HG02885 (cell line): ENCODE measurements around the gene SLC6A11.

Source experiments
- ATAC-seq: cut with Tn5 transposase; IDR thresholded peaks from one replicate; pipeline ENCODE4 v1.9.1; 2021; ENCODE audit warnings: mild to moderate bottlenecking; ENCODE audit not compliant: unreplicated experiment, poor library complexity

Gene SLC6A11

DNA sequence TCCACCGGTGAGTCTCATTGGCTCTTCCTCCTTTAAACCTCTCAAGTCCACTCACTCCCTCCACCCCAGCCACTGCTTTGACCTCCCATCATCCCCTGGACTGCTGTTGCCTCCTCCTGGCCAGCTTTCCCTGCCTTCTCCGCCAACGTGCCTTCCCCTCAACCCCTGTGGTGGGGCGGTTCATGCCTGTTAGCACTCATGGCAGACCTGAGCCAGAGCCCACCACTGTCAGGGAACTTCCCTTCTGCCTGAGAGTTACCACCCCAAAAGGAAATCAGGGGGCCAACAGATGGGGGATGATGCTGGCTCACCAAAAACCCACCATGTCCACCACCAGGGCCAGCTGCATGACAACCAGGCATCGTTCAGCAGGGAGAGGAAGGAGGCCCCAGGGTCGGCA, 132.3 kb downstream of the SLC6A11 start:
- ATAC-seq = no peak

DNA sequence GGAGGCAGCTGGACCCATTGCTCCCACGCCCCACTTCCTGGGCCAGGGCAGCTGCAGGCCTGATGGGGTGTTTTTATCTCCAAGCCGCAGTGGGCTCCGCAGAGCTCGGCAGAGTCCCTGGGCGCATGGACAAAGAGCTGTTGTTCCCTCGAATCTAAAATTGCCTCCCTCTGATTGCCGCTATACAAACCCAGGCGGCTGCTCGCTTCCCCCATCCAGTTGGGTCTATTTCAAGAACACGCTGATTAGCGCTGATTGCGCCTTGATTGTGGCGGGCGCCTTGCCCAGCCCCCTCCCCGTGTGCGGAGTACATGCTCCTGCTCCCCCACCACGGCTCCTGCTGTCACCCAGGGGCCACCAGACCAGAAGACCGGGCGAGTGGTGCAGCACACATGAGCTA, 133.2 kb downstream of the SLC6A11 start:
- no peak for ATAC-seq

GRCh38 chr3:10950476-10951294, 134.7 kb downstream of the SLC6A11 start:
- no peak for ATAC-seq

- ATAC-seq = no peak
Observed at GRCh38 chr3:10951295-10951926, 135.4 kb downstream of the SLC6A11 start.

DNA sequence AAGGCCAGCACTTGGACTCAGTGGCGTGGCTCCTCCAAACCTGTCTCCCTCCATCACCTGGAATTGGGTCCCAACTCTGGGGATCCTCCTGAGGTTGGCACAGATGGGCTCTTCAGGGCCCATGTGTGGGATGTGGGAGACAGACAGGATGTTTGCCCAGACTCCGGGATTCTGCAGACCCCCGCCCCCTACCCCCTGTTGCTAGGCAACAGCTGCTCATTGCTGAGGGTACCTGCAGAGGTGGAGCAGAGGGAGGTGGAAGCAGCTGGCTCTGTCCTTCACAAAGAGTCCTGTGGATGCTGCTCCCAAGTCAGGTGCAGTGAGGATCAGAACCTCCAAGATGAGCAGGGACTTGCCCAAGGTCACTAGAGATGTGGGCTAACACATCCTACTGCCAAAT, 136.5 kb downstream of the SLC6A11 start:
- ATAC-seq = no peak

DNA sequence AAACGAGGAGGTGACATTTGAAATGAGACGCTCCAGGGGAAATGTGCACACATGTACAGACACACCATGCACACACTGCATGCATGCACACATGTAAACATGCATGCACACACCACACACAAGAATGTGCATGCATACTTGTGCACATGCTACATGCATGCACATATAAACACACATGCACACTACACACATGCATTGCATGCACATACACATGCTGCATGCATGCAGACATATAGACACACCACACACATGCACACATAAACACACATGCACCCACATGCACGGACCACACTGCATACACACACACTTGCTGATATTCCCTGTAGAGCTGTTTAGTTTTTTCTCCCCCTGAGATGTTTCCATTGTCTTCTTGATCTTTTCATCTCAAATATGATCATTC, 138.7 kb downstream of the SLC6A11 start:
- no peak for ATAC-seq

GRCh38 chr3:10955711-10956453, 139.9 kb downstream of the SLC6A11 start:
- ATAC-seq = no peak

DNA sequence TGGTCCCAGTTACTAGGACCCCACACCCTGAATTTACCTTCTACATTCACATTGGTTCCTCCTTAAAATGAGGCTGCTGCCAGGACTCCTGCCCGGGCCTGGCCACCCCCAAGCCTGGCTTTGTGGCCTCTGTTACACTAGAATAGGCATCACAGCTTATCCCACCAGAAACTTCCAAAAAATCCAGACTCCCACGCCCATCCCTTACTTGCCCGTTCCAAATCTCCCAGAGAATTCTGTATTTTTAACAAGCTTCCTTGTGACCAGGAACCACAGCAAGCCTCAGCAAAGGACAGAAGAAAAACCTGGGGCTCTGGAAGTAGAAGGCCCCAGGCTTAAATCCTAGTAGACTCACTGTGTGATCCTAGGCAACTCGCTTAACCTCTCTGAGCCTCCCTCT, 140.5 kb downstream of the SLC6A11 start:
- no peak for ATAC-seq

DNA sequence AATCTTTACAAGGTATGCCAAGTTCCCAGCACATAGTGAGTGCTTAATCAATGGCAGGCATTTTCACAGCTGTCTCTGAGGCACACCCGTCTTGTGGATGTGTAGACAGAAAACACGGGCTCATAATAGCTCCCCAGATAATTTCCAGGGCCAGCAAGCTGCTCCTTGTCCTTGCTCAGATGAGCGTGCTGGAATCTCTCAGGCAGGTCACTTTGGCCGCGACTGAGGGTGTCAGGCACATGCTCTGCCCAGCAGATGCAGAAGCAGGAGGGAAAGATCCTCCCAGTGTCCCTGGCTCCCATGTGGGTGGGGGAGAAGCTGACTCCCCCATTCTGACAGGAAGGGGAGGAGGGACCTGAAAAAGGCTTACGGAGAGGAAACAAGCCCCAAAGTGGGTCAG, 141.0 kb downstream of the SLC6A11 start:
- ATAC-seq = no peak

DNA sequence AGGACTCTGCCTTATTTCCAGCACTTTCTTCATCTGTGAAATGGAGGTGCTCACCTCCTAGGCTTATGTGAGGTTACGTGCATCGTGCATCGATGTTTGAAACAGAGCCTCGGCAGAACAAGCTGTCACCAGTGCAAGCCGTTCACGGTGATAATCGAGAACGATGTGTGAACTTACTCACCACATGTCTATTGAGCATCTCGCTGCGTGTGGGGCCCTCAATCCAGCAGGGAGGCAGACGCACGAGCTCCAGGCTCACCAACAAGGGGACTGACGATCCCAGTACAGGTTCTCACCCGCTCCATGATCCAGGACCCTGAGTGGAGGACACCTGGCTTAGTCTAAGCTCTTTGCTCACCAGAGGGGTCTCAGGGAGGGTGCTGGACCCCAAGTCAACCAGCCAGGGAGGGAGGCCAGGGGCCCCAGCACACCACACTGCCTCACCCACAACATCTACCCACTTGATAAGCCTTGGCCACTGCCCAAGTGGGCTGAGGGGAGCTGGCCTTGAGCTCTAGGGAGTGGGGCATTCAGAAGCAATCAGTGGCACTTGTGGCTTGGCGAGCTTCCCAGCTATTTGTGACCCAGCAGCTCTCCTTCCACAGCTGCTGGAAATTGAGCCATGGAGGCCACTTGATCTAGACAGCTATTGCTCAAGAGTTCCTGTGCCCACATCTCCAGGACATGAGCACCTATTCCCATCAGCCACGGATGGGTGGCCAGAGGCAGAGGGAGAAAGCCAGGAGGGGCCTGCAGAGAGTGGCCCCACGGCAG, 142.1 kb downstream of the SLC6A11 start:
- no peak for ATAC-seq

GRCh38 chr3:10960255-10960654, 144.2 kb downstream of the SLC6A11 start:
- ATAC-seq = no peak

DNA sequence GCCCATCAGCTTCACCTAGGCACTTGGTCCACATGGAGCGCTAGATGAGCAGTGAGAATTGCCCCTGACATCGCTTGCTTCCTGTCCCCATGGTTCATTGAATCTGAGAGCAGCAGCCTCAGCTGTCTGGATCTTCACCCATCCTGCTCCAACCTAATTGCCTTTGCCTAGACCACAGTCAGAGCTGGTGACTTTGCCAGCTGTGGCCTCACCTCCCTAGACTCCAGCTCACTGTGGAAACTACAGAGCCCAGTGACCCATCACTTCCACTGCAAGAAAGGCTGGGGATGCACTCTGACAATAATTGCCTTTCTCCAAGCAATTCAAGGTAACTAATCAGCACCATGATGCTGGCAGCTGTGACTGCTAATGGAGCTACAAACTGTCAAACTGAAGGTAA, 145.9 kb downstream of the SLC6A11 start:
- ATAC-seq = no peak

GRCh38 chr3:10962481-10963036, 146.5 kb downstream of the SLC6A11 start:
- ATAC-seq = no peak

GRCh38 chr3:10964537-10965167, 148.6 kb downstream of the SLC6A11 start:
- ATAC-seq = no peak

DNA sequence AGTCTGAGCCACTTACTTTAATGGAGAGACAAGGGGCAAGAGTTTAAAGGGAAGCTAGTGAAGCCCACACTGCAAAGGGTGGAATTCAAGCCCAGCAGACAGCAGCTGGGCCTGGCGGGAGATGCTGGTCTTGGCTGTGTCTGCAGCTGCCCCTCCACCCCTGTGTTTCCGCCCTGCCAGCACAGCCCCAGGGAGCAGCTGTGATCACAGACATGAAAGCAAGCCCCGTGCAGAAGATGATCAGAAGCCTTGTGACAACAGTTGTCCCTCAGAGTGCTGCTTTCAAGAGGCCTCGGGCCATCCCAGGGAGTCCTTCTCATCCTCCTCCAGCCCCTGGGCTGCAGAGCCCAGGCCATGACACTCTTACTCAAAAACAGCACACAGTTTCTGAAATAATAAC, 152.4 kb downstream of the SLC6A11 start:
- ATAC-seq = no peak

DNA sequence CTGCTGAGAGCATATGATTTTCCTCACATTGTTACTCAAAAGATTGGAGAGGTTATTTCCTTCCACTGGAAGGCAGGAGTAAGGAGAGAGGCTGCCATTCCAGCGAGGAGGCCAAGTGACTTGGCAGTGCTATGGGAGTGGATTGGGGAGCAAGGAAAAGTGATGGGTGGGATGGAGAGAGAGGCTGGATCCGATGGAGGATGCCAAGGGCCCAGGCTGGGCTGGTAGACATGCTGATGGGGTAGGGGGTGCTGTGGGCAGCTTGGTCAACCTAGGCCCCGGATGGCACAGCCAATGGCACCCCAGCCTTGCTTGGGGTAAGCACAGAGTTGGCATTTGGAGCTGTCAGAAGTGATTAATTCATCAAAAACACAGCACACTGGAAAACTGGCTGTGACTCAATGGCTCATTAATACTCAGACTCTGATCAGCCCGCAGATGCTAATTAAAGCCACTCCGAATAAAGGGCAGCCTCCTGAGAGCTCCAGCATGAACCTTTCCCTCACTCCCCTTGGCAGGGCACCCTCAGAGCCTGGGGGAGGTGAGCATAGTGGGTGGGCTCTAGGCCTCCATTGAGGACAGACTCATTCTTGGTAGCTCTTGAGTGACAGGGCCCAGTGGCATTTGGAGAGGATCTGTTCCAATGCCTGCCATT, 154.4 kb downstream of the SLC6A11 start:
- ATAC-seq = no peak

DNA sequence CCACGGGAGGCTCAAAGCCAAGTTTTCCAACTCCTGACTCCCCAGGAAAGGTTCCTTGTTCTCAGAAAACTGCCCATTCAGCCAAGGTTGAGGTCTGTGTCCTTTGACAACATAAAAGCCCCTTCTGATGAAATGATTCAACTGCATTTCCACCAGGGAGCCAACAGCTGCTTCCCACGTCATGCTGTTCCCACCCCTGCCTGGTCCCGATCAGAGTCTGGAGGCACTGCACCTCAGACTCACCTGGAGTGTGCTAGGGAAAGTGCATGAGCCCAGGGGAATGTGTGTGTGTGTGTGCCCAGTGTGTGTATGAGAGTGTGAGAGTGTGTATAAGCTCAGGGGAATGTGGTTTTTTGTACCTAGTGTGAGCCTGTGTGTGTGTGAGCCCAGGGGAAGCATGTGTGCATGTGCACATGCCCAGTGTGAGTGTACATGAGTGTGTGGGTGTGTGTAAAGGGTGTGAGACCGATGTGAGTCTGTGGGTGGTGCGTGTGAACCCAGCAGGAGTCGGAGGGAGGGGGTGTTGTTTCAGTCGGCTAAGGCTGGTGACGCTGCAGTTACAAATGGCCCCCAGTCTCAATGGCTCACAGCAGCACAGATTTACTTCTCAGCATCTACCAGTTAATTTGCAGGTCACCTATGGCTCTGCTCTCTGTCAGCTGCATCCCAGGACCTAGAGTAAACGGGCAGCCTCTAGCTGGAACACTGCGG, 156.2 kb downstream of the SLC6A11 start:
- ATAC-seq = no peak

DNA sequence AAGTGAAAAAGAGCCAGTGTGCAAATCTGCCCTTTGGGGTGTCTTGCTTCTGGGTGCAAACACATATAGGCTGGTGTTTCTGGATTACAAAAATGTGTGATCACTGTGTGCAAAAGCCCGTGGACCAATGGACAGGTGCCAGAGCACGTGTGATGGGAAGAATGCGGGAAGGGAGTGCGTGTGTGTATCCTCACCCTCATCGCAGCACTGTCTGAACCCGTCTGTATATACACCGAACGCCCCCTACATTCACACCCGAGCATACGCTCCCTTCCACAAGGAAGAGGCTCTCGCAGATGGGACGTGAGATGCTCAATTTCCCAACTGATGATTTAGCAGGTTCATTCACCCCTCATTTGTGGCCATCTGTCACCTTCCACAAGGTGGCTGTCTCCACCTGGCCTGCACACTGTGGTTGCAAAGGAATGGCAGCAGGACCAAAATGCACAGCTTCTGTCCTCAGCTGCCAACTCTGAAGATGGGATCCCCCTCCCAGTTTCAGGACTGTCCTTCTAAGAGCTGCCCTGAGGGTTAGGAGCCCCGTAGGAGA, 157.1 kb downstream of the SLC6A11 start:
- no peak for ATAC-seq
